ENCODE measurements around the gene PDZK1. TPM values are rescaled to one million over a fixed set of nuclear protein-coding genes. Genes with fewer than 3 reads are reported as not detected.

Gene PDZK1
- total RNA-seq, 1 donor from 2014 or later, result 1.7 TPM

DNA sequence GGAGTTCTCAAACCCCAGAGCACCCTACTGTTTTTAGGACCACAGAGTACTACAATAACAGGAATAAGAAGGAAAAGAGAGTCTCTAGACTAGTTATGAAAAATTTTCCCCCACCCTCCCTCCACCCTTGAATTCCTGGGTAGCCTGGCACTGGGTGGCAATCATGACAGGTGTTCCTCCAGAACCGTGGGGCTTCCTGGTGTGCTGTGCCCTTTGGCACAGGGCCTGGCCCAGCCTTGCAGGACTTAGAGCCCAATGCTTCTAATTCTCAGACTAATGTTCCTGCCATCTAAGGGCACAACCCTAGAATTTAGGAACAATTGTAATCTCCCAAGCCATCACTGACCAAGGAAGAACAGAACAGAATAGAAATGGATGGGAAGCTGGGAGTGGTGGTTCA, 10.7 kb upstream of the PDZK1 start:
- Mint-ChIP-seq H3K36me3 (ENCODE audit: unreplicated experiment) (no peaks in the 10 kb centered on the region), H3K4me3 (ENCODE audit: unreplicated experiment) (no peak overlapping the region), H3K9me3 (ENCODE audit: unreplicated experiment) (peaks cover 7% of the 10 kb centered on the region), H3K4me1 (ENCODE audit: low read depth, unreplicated experiment) (peaks cover 18% of the 10 kb centered on the region), H3K27ac (ENCODE audit: unreplicated experiment) (no peak overlapping the region), H3K27me3 (ENCODE audit: unreplicated experiment) (peaks cover 10% of the 10 kb centered on the region)
- TF ChIP-seq, protein P1, sequence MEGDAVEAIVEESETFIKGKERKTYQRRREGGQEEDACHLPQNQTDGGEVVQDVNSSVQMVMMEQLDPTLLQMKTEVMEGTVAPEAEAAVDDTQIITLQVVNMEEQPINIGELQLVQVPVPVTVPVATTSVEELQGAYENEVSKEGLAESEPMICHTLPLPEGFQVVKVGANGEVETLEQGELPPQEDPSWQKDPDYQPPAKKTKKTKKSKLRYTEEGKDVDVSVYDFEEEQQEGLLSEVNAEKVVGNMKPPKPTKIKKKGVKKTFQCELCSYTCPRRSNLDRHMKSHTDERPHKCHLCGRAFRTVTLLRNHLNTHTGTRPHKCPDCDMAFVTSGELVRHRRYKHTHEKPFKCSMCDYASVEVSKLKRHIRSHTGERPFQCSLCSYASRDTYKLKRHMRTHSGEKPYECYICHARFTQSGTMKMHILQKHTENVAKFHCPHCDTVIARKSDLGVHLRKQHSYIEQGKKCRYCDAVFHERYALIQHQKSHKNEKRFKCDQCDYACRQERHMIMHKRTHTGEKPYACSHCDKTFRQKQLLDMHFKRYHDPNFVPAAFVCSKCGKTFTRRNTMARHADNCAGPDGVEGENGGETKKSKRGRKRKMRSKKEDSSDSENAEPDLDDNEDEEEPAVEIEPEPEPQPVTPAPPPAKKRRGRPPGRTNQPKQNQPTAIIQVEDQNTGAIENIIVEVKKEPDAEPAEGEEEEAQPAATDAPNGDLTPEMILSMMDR (IDR thresholded peaks at IDR 0.05; ENCODE audit: partially characterized antibody, unreplicated experiment), result no peak
- DNase-seq, result no peak

DNA sequence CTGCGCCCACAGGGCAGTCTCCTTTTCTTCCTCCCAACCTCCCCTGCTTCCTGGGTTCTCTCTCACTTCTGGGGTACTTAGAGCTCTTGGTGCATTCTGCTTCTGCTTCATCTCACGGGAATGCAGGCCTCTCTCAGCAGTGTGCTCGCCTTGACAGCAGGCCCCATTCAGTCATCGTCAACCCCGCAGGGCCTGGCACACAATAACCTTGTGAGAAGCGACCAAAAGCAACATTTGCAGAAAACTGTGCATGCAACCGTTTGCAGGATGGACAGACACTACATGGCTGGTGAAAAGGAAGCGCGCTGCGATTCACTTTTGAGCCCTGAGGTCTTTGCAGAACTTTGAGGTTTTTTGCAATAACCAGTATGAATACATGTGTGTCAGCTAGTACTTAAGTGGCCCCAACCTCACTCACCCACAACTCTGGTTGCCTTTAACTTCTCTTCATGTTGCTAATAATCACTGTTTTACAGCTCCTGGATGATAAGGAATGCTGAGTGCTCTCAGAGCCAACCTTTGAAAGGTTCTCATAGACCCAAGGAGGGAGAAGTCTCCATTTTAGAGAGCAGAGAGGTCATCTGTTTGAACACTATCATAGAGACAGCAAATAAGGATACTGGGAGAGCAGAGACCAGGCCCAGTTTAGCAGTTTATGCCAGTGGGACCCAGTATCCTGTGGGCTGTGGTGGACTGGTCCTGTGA, 9.6 kb upstream of the PDZK1 start:
- H3K4me1 Mint-ChIP-seq (ENCODE audit: low read depth, unreplicated experiment), result peaks cover 16% of the 10 kb centered on the region
- TF ChIP-seq, protein P1 (IDR thresholded peaks at IDR 0.05; ENCODE audit: partially characterized antibody, unreplicated experiment), result no peak
- no peaks in the 10 kb centered on the region for H3K36me3 Mint-ChIP-seq (ENCODE audit: unreplicated experiment)
- H3K9me3 Mint-ChIP-seq (ENCODE audit: unreplicated experiment), result peaks cover 5% of the 10 kb centered on the region
- no peak overlapping the region for H3K4me3 Mint-ChIP-seq (ENCODE audit: unreplicated experiment)
- no peak for DNase-seq
- peaks cover 10% of the 10 kb centered on the region for H3K27me3 Mint-ChIP-seq (ENCODE audit: unreplicated experiment)
- H3K27ac Mint-ChIP-seq (ENCODE audit: unreplicated experiment), result no peak overlapping the region

DNA sequence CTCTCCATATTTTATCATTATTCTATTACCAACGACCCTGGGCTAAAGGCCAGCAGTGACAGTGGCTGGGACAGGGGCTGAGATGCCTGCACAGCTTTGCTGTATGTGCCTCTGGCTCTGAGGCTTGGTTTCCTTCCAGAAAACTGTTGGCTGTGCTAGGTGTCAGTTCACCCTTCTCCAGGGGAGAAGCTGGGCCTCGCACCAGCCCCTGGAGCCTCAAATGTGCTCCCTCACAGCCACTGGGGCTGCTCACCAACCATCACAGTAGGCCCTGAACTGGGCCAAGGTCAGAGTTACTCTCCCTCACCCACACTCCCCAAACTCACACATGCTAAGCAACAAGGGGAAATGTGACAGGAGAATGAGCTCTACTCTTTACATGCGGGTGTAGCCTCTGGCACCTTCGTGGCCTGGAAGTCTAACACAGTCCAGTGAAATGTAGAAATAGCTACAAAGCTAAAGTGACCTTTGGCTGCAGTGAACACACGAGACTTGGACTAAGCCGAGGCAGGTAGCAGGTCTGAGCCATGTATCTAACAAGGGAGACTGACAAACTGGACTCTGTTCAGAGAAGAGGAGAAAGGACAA, 7.5 kb upstream of the PDZK1 start:
- H3K36me3 Mint-ChIP-seq (ENCODE audit: unreplicated experiment), result no peaks in the 10 kb centered on the region

DNA sequence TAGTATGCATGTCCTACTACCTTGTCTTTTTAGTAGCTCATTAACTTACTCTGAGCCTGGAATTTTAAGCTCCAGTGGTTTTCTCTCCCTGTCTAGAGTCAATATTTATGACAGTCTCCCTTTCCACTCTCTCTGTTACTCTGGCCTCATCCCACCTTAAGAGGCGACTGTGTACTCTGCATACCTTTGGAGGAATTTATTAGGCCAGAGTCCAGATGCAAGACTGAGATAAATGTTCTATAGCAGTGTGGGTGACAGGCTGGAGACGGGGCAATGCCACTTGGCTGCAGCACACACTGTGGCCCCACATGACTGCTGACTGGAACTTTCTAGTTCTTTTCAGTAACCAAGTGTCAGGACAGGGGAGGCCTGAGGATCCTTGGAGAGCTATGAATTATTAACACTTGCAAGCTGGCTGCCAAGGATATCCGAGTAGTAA, 4.1 kb upstream of the PDZK1 start:
- TF ChIP-seq, protein P1 (IDR thresholded peaks at IDR 0.05; ENCODE audit: partially characterized antibody, unreplicated experiment), result no peak
- Mint-ChIP-seq H3K27me3 (ENCODE audit: unreplicated experiment) (peaks cover 2% of the 10 kb centered on the region), H3K9me3 (ENCODE audit: unreplicated experiment) (no peaks in the 10 kb centered on the region), H3K4me1 (ENCODE audit: low read depth, unreplicated experiment) (peaks cover 4% of the 10 kb centered on the region), H3K4me3 (ENCODE audit: unreplicated experiment) (no peak overlapping the region), H3K36me3 (ENCODE audit: unreplicated experiment) (no peaks in the 10 kb centered on the region), H3K27ac (ENCODE audit: unreplicated experiment) (no peak overlapping the region)
- DNase-seq, result no peak

More for the DNA sequence above, 7.5 kb upstream of the PDZK1 start:
- no peak for DNase-seq
- Mint-ChIP-seq H3K27me3 (ENCODE audit: unreplicated experiment) (peaks cover under 1% of the 10 kb centered on the region), H3K9me3 (ENCODE audit: unreplicated experiment) (peaks cover 2% of the 10 kb centered on the region), H3K27ac (ENCODE audit: unreplicated experiment) (no peak overlapping the region), H3K4me3 (ENCODE audit: unreplicated experiment) (no peak overlapping the region), H3K4me1 (ENCODE audit: low read depth, unreplicated experiment) (peaks cover 10% of the 10 kb centered on the region)
- TF ChIP-seq, protein P1 (IDR thresholded peaks at IDR 0.05; ENCODE audit: partially characterized antibody, unreplicated experiment), result no peak
